ENCODE measurements around the gene XRRA1. TPM values are rescaled to one million over a fixed set of nuclear protein-coding genes. Genes with fewer than 3 reads are reported as not detected.

Gene XRRA1
- total RNA-seq, 2 donors from 2014 or later: 7.2 to 9.0 TPM

- H3K36me3 Mint-ChIP-seq (ENCODE audit: low read depth): peaks cover 46% of the 10 kb centered on the region
- no peak overlapping the region for H3K27ac ChIP-seq (ENCODE audit: low read depth, low read length)
- no peaks in the 10 kb centered on the region for H3K9me3 ChIP-seq (ENCODE audit: control insufficient read depth, low read length)
- no peak overlapping the region for H3K9ac ChIP-seq (ENCODE audit: extremely low read depth, low read length, poor library complexity, severe bottlenecking)
- H3K4me1 ChIP-seq (ENCODE audit: control insufficient read depth, insufficient read depth, low read length): no peaks in the 10 kb centered on the region
- no peak for DNase-seq
- WGBS, 2 experiments (ENCODE audit: insufficient coverage in 1 of 2, insufficient read length in 1 of 2): 90 to 92% methylated on average over 1 of the region's 1 CpG
- peaks cover 12% of the 10 kb centered on the region for H3K4me1 Mint-ChIP-seq
- H3K27me3 Mint-ChIP-seq (ENCODE audit: insufficient read depth): no peaks in the 10 kb centered on the region
- H3K4me3 ChIP-seq (ENCODE audit: low read length): no peak overlapping the region
- no peaks in the 10 kb centered on the region for H3K9me3 Mint-ChIP-seq
- H3K4me3 Mint-ChIP-seq: no peak overlapping the region
- no peak for TF ChIP-seq CTCF (conservative IDR thresholded peaks at IDR 0.05)
- H3K36me3 ChIP-seq (ENCODE audit: control insufficient read depth, insufficient read depth, low read length): peaks cover 63% of the 10 kb centered on the region
- H3K27ac Mint-ChIP-seq: no peak overlapping the region
- H3K27me3 ChIP-seq (ENCODE audit: control insufficient read depth, insufficient read depth, low read length, poor library complexity, severe bottlenecking): no peaks in the 10 kb centered on the region
Observed at GRCh38 chr11:74847395-74847794, 101.5 kb downstream of the XRRA1 start.

GRCh38 chr11:74846770-74847169 is 102.1 kb downstream of the XRRA1 start:
- Histone ChIP-seq H3K36me3 (ENCODE audit: control insufficient read depth, insufficient read depth, low read length) (peaks cover 69% of the 10 kb centered on the region), H3K27ac (ENCODE audit: low read depth, low read length) (no peak overlapping the region), H3K27me3 (ENCODE audit: control insufficient read depth, insufficient read depth, low read length, poor library complexity, severe bottlenecking) (no peaks in the 10 kb centered on the region), H3K4me3 (ENCODE audit: low read length) (no peak overlapping the region), H3K9me3 (ENCODE audit: control insufficient read depth, low read length) (no peaks in the 10 kb centered on the region), H3K9ac (ENCODE audit: extremely low read depth, low read length, poor library complexity, severe bottlenecking) (no peak overlapping the region), H3K4me1 (ENCODE audit: control insufficient read depth, insufficient read depth, low read length) (no peaks in the 10 kb centered on the region)
- H3K27me3 Mint-ChIP-seq (ENCODE audit: insufficient read depth): no peaks in the 10 kb centered on the region
- TF ChIP-seq CTCF (conservative IDR thresholded peaks at IDR 0.05): no peak
- no peak for DNase-seq
- peaks cover 12% of the 10 kb centered on the region for H3K4me1 Mint-ChIP-seq
- WGBS, 2 experiments (ENCODE audit: insufficient coverage in 1 of 2, insufficient read length in 1 of 2): 92% methylated on average over 2 of the region's 2 CpGs; no CpG with 5 or more reads in 1 of the 2 experiments
- peaks cover 45% of the 10 kb centered on the region for H3K36me3 Mint-ChIP-seq (ENCODE audit: low read depth)
- H3K27ac Mint-ChIP-seq: no peak overlapping the region
- H3K9me3 Mint-ChIP-seq: no peaks in the 10 kb centered on the region
- no peak overlapping the region for H3K4me3 Mint-ChIP-seq

GRCh38 chr11:74845978-74846517 is 102.8 kb downstream of the XRRA1 start:
- no peaks in the 10 kb centered on the region for H3K4me1 ChIP-seq (ENCODE audit: control insufficient read depth, insufficient read depth, low read length)
- Mint-ChIP-seq H3K27me3 (ENCODE audit: insufficient read depth) (no peaks in the 10 kb centered on the region), H3K9me3 (no peaks in the 10 kb centered on the region), H3K36me3 (ENCODE audit: low read depth) (peaks cover 39% of the 10 kb centered on the region), H3K27ac (no peak overlapping the region), H3K4me1 (peaks cover 12% of the 10 kb centered on the region), H3K4me3 (no peak overlapping the region)
- no peak overlapping the region for H3K9ac ChIP-seq (ENCODE audit: extremely low read depth, low read length, poor library complexity, severe bottlenecking)
- H3K36me3 ChIP-seq (ENCODE audit: control insufficient read depth, insufficient read depth, low read length): peaks cover 71% of the 10 kb centered on the region
- no peaks in the 10 kb centered on the region for H3K9me3 ChIP-seq (ENCODE audit: control insufficient read depth, low read length)
- DNase-seq: no peak
- no peak overlapping the region for H3K4me3 ChIP-seq (ENCODE audit: low read length)
- H3K27ac ChIP-seq (ENCODE audit: low read depth, low read length): no peak overlapping the region
- no peak for TF ChIP-seq CTCF (conservative IDR thresholded peaks at IDR 0.05)
- H3K27me3 ChIP-seq (ENCODE audit: control insufficient read depth, insufficient read depth, low read length, poor library complexity, severe bottlenecking): no peaks in the 10 kb centered on the region
- 97 to 100% methylated on average over 2 to 3 of the region's 5 CpGs for WGBS, 2 experiments (ENCODE audit: insufficient coverage in 1 of 2, insufficient read length in 1 of 2)
